AG09309 (cell line): ENCODE results near the gene MAP2K2.

Experiments
- DNase-seq: peaks from one replicate; pipeline ENCODE4 v3.0.0-alpha.2; 2010; ENCODE audit warnings: low read depth
- H3K4me3 ChIP-seq: 2 replicates; pipeline ENCODE4 v1.5.1; 2011; ENCODE audit warnings: mild to moderate bottlenecking, low read depth, low read length, moderate library complexity; ENCODE audit not compliant: control insufficient read depth
- TF ChIP-seq, protein P1 (sequence below): IDR thresholded peaks from 2 replicates; pipeline ENCODE4 v1.5.1; 2011; ENCODE audit warnings: mild to moderate bottlenecking, low read depth, low read length, inconsistent platforms; ENCODE audit not compliant: insufficient read depth, control insufficient read depth; ENCODE audit errors: missing control alignments

Gene MAP2K2

DNA sequence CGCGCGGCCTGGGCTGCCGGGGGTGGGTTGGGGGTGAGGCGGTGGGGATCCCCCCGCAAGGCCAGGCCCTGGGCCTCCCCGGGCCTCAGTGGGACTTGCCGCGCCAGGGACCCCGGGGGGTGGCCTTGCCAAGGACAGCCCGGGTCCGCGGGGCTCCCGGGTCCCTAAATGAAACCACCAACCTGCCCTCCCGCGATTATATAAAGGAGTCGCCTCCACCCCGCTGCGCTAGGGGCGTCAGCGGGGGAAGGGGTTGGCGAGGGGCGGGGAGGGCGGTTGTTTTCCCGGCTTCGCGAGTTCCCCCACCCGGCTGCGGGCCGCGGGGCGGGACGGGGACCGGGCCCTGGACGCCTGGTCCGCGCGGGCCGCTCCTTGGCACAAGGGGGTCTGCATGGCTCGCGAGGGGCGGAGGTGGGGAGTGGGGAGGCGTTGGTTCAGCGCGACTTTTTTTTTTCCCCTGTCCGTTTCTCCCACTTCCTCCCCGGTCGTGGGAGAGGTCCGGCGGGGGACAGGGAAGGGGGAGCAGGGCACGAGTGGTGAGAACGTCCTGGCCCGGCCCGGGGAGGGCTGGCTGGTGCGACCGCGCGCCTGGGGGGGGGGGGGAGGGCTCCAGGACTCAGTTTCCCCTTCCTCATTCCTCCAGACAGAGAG is 56.4 kb downstream of the MAP2K2 start:
- no peak for DNase-seq
- TF ChIP-seq, protein P1, sequence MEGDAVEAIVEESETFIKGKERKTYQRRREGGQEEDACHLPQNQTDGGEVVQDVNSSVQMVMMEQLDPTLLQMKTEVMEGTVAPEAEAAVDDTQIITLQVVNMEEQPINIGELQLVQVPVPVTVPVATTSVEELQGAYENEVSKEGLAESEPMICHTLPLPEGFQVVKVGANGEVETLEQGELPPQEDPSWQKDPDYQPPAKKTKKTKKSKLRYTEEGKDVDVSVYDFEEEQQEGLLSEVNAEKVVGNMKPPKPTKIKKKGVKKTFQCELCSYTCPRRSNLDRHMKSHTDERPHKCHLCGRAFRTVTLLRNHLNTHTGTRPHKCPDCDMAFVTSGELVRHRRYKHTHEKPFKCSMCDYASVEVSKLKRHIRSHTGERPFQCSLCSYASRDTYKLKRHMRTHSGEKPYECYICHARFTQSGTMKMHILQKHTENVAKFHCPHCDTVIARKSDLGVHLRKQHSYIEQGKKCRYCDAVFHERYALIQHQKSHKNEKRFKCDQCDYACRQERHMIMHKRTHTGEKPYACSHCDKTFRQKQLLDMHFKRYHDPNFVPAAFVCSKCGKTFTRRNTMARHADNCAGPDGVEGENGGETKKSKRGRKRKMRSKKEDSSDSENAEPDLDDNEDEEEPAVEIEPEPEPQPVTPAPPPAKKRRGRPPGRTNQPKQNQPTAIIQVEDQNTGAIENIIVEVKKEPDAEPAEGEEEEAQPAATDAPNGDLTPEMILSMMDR: no peak
- H3K4me3 ChIP-seq: peak overlapping the region; percentile 97

DNA sequence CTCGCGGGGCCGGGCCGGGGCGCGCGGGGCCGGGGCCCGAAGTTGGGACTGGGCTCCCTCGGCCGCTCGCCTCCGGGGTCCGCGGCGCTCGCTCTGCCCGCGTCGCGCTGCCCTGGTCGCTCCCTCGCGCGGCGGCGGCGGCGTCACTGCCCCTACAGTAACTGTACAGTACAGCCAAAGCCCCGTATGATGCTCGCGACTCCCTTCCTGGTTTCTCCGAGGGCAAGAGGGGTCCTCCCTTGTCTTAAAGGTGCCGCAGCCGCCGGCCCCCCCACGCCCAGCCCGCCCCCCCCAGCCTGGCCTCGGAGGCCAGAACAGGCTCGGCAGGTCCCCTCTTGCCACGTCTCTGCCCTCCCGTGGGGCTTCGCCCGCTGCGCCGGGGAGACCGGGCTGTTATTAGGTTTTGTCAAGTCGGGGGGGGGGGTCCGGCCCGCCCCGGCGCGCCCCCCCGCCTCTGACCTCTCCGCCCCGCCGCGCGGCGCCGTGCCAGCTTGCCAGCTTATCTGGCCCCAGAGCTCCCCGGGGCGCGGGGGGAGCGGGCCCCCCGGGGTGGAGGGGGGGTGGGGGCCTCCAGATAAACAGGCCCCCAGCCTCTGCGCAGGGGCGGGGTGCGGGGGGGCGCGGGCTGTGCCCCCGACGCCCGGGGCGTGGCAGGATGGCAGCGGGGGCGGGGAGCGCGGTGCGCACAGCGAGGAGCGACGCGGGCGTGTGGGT is 57.1 kb downstream of the MAP2K2 start, which contains the start of gene ZBTB7A:
TSS of gene ZBTB7A (minus strand) at position 218 of the 714 bp plus-strand sequence. CDS start 11,667 bp downstream, outside the sequence.
- peak within 1 kb of the TSS; percentile 97 for H3K4me3 ChIP-seq
- TF ChIP-seq, protein P1: no peak
- DNase-seq: no peak

DNA sequence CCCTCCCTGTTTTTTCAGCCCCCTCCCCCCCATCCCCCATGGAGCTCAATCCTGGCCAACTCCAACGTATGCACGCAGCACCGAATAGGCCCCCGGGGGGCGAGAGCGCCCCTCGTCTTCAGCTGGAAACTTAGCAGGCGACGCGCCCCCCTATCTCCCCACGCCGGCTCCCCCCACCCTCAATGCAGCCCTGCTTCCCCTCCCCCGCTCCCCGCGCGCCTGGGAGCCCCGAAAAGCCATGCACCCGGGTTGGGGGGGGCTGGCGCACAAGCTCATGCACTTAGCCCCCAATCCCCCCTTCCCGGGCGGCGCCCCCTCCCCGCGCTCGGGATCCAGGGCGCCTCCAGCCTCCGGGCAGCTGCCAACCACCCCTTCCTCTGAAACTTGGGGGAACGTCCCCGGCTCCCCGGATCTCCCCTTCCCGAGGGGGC is 57.7 kb downstream of the MAP2K2 start:
- peak overlapping the region; percentile 97 for H3K4me3 ChIP-seq
- TF ChIP-seq, protein P1: no peak
- DNase-seq: no peak

DNA sequence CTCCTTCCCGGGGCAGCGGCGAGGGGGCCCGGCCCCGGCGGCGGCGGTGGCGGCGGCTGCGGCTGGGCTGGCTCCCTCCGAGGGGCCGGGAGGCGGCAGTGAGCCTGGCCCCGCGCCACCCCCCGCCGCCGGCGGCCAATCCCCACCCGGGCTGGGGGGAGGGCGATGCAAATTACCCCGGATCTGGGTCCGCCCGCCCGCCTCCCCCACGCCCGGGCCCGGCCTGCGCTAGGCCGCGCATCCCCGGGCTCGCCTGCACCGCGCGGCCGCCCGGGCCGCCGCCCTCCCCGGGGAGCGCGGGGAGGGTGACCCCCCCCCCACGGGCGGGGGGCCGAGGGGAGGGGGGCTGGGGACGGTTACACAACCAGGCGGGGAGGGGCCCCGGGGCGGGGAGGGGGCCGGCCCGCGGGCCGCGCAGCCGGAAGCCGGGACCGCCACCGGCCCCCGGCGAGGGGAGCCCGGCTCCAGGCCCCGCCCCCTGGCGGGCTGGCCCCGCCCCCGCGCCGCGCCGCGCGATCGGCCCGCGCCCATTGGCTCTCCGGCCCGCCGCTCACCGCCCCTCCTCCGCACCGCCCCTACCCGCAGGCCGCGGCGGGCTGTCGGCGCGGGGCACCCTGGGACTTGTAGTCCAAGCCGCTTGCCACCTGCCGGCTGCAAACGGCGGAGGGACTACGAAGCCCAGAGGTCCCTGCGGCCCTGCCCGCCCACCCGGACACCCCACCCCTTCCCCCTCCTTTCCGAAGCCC is 58.3 kb downstream of the MAP2K2 start:
- H3K4me3 ChIP-seq: peak overlapping the region; percentile 97
- peak; percentile 89 for DNase-seq
- TF ChIP-seq, protein P1: no peak

DNA sequence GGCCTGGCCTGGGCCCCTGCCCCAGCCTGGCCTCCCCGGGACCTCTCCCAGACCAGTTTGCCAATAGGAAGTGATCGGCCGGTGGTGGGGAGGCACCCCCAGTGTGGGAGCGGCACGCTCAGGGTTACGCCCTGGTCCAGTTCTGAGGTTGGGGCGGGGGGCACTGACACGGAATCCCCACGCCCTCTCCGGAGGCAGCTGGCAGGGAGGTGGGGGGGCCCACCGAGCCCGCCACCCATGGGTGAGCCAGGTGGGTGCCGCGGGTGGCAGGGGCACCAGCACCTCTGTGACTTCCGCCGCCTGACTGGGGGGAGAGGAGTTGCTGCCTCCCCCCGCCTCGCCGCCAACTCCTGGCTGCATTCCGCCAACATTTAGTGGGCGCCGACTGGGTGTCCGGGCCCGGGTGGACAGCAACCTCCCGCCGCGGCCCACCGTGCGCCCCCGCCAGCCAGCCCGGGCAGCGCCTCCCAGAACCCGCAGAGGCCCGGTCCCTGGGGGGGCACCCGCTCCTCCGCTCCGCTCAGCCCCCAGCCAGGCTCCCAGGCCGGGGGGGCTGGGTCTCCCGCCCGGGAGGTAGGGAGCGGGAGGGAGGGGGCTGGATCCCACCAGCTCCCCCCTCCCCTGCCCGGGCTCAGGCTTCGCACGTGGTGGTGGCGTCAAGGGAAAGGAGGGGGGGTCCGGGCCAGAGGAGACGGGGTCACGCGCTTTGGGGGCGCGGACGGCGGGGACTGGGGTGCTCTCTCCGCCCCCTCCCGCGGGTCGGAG is 59.2 kb downstream of the MAP2K2 start:
- H3K4me3 ChIP-seq: peak overlapping the region; percentile 62
- DNase-seq: no peak
- TF ChIP-seq, protein P1: no peak

DNA sequence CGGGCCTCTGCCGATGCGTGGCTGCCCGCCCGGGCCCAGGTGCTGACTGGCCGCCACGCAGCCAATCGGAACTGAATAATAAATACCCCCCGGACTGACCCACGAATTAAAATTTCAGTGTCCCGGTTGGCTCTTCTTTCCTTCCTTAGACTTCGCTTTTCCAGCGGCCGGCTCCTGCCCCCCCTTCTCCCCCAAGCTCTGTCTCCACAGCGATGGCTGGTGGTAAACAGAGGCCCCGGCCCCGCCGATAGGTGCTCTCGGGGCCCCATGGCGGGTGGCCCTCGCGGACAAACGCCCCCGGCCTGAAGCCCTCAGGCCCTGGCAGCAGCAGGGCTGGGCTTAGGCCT is 59.8 kb downstream of the MAP2K2 start:
- DNase-seq: no peak
- TF ChIP-seq, protein P1: no peak

More for the DNA sequence above, 59.8 kb downstream of the MAP2K2 start:
- peak overlapping the region; percentile 62 for H3K4me3 ChIP-seq
